K562 (cell line): Measurements from ENCODE around the gene FARSA. TPM values are rescaled to one million over a fixed set of nuclear protein-coding genes. Genes with fewer than 3 reads are reported as not detected.

Source experiments
- CXXC5 ChIP-seq: fragments of 250-450 bp; sonication (Bioruptor Pico); IDR thresholded peaks from 2 replicates; pipeline ENCODE4 v1.8.0; 2022; ENCODE audit warnings: inconsistent platforms, mild to moderate bottlenecking, moderate library complexity
- E2F3 ChIP-seq: fragments of 250-450 bp; sonication (Bioruptor Pico); IDR thresholded peaks from 2 replicates; pipeline ENCODE4 v1.4.0; 2020; ENCODE audit warnings: mild to moderate bottlenecking
- ERF ChIP-seq: fragments of 450-650 bp; formaldehyde crosslinking; IDR thresholded peaks from 2 replicates; pipeline ENCODE4 v1.4.0; 2020; ENCODE audit warnings: mild to moderate bottlenecking, mixed read lengths
- FOS ChIP-seq: IDR thresholded peaks from 3 replicates; pipeline ENCODE4 v1.6.1; 2011; ENCODE audit not compliant: insufficient read length; ENCODE audit errors: extremely low read depth
- JUND ChIP-seq, 2 experiments: IDR thresholded peaks; 2 replicates in 1 of 2; 3 replicates in 1 of 2; pipeline ENCODE4 v1.6.1; 2011; ENCODE audit warnings: borderline replicate concordance in 2 of 2, low read depth in 2 of 2, low read length in 2 of 2, improper control_type of control experiment in 1 of 2, missing biosample characterization in 1 of 2, missing genetic modification characterization in 1 of 2, missing genetic modification reagents in 1 of 2
- MEF2D ChIP-seq: conservative IDR thresholded peaks from 2 replicates; pipeline ENCODE4 v1.6.1; 2016; ENCODE audit warnings: low read depth, missing genetic modification characterization, missing compliant biosample characterization
- NR4A1 ChIP-seq, 2 experiments: fragments of 250-450 bp in 1 of 2; fragments of 450-650 bp in 1 of 2; sonication (Bioruptor Pico) in 1 of 2; IDR thresholded peaks; 2 replicates each; pipeline versions ENCODE4 v1.4.0 to v1.6.1; 2016 to 2020; ENCODE audit warnings: mild to moderate bottlenecking in 2 of 2, missing compliant biosample characterization in 1 of 2, missing genetic modification characterization in 1 of 2, moderate library complexity in 1 of 2
- PHB2 ChIP-seq: fragments of 450-650 bp; IDR thresholded peaks from 2 replicates; pipeline ENCODE4 v1.6.1; 2017; ENCODE audit warnings: low read depth
- RFX5 ChIP-seq: IDR thresholded peaks from 2 replicates; pipeline ENCODE4 v1.6.1; 2011; ENCODE audit warnings: low read depth, mild to moderate bottlenecking, improper control_type of control experiment, low read length
- ZC3H11A ChIP-seq: IDR thresholded peaks from 2 replicates; pipeline ENCODE4 v1.6.1; 2012; ENCODE audit warnings: low read depth, low read length, improper control_type of control experiment
- ZNF644 ChIP-seq: fragments of 200-800 bp; sonication (Bioruptor generic); IDR thresholded peaks from 2 replicates; pipeline ENCODE4 v1.6.1; 2016; ENCODE audit warnings: low read depth, missing genetic modification characterization, missing compliant biosample characterization
- polyA plus RNA-seq, 8 experiments: library from polyadenylated mRNA; depleted of rRNA in 4 of 8; stranded (reverse) in 5 of 8; unstranded in 3 of 8; fragments of >200 nt; fragmentation: Nextera tagmentation in 2 of 8; fragmentation: Illumina TruSeq in 1 of 8; extraction: Ambion mirVana in 2 of 8; extraction: Trizol in 1 of 8; gene quantifications; 2 replicates each; pipeline versions ENCODE4 v1.2.1 to v1.2.3, GENCODE V29; 2011 to 2014; ENCODE audit warnings: inconsistent platforms in 1 of 8, missing spikeins in 1 of 8
- total RNA-seq, 7 experiments: library from RNA; depleted of rRNA in 6 of 7; stranded (reverse); fragments of >200 nt in 6 of 7; fragmentation: Illumina TruSeq in 2 of 7; extraction: Trizol in 2 of 7; gene quantifications; 2 replicates each; pipeline versions ENCODE4 v1.2.1 to v1.2.3, GENCODE V29; 2011 to 2021; ENCODE audit warnings: low replicate concordance in 1 of 7
- TF ChIP-seq, protein P1 (sequence below): fragments of 250-450 bp; sonication (Bioruptor Pico); IDR thresholded peaks from 2 replicates; pipeline ENCODE4 v1.8.0; 2021; ENCODE audit warnings: mild to moderate bottlenecking, moderate library complexity
- TF ChIP-seq, protein P2 (sequence below): fragments of 250-450 bp; sonication (Bioruptor Pico); IDR thresholded peaks from 2 replicates; pipeline ENCODE4 v1.4.0; 2020; ENCODE audit warnings: mild to moderate bottlenecking, moderate library complexity, borderline replicate concordance
- TF ChIP-seq, protein P3 (sequence below): fragments of 200-800 bp; sonication (Bioruptor generic); IDR thresholded peaks from 2 replicates; pipeline ENCODE4 v1.6.1; 2017; ENCODE audit warnings: missing genetic modification characterization, missing compliant biosample characterization
- TF ChIP-seq, protein P4 (sequence below): fragments of 250-450 bp; sonication (Bioruptor Pico); IDR thresholded peaks from 2 replicates; pipeline ENCODE4 v1.8.0; 2021; ENCODE audit warnings: moderate library complexity, mild to moderate bottlenecking, inconsistent platforms
- TF ChIP-seq, protein P5 (sequence below): fragments of 450-650 bp; formaldehyde crosslinking; IDR thresholded peaks from 2 replicates; pipeline ENCODE4 v1.4.0; 2022; ENCODE audit warnings: mild to moderate bottlenecking, moderate library complexity
- TF ChIP-seq, protein P6 (sequence below): fragments of 450-650 bp; formaldehyde crosslinking; IDR thresholded peaks from 2 replicates; pipeline ENCODE4 v1.4.0; 2022; ENCODE audit warnings: missing genetic modification characterization

Gene FARSA
- total and polyA plus RNA-seq, 9 of the 15 experiments (the other 6 are each of a cell fraction or from before 2014, with no cell fraction given): 25.2 to 237 (median 89.6) TPM

DNA sequence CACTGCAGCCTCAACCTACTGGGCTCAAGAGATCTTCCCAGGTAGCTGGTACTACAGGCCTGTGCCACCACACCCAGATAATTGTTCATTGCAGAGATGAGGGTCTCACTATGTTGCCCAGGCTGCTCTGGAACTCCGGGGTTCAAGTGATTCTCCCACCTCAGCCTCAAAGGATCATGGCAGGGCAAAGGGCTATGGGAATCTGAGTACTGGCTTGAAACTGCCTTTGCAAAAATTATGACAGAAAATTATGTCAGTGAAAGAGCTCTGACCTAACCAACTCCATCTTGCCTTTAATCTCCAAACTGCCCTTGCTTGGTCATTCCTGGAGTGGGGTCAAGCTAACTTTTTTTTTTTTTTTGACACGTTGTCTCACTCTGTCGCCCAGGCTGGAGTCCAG, 50.9 kb downstream of the FARSA start (continued):
- TF ChIP-seq, protein P1, sequence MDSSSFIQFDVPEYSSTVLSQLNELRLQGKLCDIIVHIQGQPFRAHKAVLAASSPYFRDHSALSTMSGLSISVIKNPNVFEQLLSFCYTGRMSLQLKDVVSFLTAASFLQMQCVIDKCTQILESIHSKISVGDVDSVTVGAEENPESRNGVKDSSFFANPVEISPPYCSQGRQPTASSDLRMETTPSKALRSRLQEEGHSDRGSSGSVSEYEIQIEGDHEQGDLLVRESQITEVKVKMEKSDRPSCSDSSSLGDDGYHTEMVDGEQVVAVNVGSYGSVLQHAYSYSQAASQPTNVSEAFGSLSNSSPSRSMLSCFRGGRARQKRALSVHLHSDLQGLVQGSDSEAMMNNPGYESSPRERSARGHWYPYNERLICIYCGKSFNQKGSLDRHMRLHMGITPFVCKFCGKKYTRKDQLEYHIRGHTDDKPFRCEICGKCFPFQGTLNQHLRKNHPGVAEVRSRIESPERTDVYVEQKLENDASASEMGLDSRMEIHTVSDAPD (CRISPR knock-in tag): 0 out of 2 replicates have a peak, but pooled peaks have one; percentile 43
- TF ChIP-seq, protein P2, sequence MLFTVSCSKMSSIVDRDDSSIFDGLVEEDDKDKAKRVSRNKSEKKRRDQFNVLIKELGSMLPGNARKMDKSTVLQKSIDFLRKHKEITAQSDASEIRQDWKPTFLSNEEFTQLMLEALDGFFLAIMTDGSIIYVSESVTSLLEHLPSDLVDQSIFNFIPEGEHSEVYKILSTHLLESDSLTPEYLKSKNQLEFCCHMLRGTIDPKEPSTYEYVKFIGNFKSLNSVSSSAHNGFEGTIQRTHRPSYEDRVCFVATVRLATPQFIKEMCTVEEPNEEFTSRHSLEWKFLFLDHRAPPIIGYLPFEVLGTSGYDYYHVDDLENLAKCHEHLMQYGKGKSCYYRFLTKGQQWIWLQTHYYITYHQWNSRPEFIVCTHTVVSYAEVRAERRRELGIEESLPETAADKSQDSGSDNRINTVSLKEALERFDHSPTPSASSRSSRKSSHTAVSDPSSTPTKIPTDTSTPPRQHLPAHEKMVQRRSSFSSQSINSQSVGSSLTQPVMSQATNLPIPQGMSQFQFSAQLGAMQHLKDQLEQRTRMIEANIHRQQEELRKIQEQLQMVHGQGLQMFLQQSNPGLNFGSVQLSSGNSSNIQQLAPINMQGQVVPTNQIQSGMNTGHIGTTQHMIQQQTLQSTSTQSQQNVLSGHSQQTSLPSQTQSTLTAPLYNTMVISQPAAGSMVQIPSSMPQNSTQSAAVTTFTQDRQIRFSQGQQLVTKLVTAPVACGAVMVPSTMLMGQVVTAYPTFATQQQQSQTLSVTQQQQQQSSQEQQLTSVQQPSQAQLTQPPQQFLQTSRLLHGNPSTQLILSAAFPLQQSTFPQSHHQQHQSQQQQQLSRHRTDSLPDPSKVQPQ (CRISPR knock-in tag): no peak
- peak; percentile 72; the same call in 1 of the 2 replicates for TF ChIP-seq NR4A1 (CRISPR knock-in tag; IDR thresholded peaks at IDR 0.05)
- TF ChIP-seq NR4A1 (tag; IDR thresholded peaks at IDR 0.05): peak; percentile 96
- TF ChIP-seq, protein P3, sequence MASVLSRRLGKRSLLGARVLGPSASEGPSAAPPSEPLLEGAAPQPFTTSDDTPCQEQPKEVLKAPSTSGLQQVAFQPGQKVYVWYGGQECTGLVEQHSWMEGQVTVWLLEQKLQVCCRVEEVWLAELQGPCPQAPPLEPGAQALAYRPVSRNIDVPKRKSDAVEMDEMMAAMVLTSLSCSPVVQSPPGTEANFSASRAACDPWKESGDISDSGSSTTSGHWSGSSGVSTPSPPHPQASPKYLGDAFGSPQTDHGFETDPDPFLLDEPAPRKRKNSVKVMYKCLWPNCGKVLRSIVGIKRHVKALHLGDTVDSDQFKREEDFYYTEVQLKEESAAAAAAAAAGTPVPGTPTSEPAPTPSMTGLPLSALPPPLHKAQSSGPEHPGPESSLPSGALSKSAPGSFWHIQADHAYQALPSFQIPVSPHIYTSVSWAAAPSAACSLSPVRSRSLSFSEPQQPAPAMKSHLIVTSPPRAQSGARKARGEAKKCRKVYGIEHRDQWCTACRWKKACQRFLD (CRISPR knock-in tag): peak; percentile 54; the same call in 1 of the 2 replicates
- TF ChIP-seq PHB2: no peak
- TF ChIP-seq RFX5: no peak
- TF ChIP-seq ZC3H11A: no peak
- peak; percentile 82 for TF ChIP-seq MEF2D
- peak; percentile 85; the same call in 1 of the 2 replicates for TF ChIP-seq ERF
- TF ChIP-seq, protein P4, sequence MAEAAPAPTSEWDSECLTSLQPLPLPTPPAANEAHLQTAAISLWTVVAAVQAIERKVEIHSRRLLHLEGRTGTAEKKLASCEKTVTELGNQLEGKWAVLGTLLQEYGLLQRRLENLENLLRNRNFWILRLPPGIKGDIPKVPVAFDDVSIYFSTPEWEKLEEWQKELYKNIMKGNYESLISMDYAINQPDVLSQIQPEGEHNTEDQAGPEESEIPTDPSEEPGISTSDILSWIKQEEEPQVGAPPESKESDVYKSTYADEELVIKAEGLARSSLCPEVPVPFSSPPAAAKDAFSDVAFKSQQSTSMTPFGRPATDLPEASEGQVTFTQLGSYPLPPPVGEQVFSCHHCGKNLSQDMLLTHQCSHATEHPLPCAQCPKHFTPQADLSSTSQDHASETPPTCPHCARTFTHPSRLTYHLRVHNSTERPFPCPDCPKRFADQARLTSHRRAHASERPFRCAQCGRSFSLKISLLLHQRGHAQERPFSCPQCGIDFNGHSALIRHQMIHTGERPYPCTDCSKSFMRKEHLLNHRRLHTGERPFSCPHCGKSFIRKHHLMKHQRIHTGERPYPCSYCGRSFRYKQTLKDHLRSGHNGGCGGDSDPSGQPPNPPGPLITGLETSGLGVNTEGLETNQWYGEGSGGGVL (CRISPR knock-in tag): peak; percentile 81
- TF ChIP-seq JUND (IDR thresholded peaks at IDR 0.05; ENCODE audit: borderline replicate concordance, low read depth, low read length): no peak
- 0 out of 3 replicates have a peak, but pooled peaks have one; percentile 34 for TF ChIP-seq JUND (tag; IDR thresholded peaks at IDR 0.05; ENCODE audit: borderline replicate concordance, low read depth, low read length)
- TF ChIP-seq CXXC5 (CRISPR knock-in tag): peak; percentile 83
- TF ChIP-seq, protein P5, sequence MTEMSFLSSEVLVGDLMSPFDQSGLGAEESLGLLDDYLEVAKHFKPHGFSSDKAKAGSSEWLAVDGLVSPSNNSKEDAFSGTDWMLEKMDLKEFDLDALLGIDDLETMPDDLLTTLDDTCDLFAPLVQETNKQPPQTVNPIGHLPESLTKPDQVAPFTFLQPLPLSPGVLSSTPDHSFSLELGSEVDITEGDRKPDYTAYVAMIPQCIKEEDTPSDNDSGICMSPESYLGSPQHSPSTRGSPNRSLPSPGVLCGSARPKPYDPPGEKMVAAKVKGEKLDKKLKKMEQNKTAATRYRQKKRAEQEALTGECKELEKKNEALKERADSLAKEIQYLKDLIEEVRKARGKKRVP (CRISPR knock-in tag): peak; percentile 75
- TF ChIP-seq, protein P6, sequence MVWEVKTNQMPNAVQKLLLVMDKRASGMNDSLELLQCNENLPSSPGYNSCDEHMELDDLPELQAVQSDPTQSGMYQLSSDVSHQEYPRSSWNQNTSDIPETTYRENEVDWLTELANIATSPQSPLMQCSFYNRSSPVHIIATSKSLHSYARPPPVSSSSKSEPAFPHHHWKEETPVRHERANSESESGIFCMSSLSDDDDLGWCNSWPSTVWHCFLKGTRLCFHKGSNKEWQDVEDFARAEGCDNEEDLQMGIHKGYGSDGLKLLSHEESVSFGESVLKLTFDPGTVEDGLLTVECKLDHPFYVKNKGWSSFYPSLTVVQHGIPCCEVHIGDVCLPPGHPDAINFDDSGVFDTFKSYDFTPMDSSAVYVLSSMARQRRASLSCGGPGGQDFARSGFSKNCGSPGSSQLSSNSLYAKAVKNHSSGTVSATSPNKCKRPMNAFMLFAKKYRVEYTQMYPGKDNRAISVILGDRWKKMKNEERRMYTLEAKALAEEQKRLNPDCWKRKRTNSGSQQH (CRISPR knock-in tag): 0 out of 2 replicates have a peak, but pooled peaks have one; percentile 39
- TF ChIP-seq E2F3 (CRISPR knock-in tag): peak; percentile 69; the same call in 1 of the 2 replicates
- TF ChIP-seq ZNF644 (tag): 0 out of 2 replicates have a peak, but pooled peaks have one; percentile 35
- TF ChIP-seq FOS: no peak
